Activated effector memory CD4-positive, alpha-beta T cell treated with Interleukin-2 at 50 U/mL for 16 hours (primary cell): ENCODE measurements around the gene CDO1.
"Not testable (repeated sequence)": the region's sequence is repeated elsewhere in the genome, so short reads cannot be mapped to it uniquely, and the experiment has no call there.

Source experiments
- DNase-seq: peaks from one replicate; pipeline ENCODE4 v3.0.0-alpha.2; 2020

Gene CDO1

DNA sequence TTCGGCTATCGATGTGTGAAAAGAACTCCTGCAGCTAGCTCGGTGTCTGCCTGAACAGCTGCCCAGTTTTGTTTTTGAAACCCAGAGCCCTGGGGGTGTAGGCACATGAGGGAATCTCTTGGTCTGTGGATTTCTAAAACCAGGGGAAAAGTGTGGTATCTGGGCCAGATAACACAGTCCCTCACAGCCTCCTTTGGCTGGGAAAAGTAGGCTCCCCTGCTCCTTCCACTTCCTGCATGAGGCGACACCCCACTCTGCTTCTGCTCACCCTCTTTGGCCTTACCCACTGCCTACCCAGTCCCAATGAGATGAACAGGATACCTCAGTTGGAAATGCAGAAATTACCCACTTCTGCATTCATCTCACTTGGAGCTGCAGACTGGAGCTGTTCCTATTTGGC, 9.5 kb upstream of the CDO1 start:
- DNase-seq: no peak

DNA sequence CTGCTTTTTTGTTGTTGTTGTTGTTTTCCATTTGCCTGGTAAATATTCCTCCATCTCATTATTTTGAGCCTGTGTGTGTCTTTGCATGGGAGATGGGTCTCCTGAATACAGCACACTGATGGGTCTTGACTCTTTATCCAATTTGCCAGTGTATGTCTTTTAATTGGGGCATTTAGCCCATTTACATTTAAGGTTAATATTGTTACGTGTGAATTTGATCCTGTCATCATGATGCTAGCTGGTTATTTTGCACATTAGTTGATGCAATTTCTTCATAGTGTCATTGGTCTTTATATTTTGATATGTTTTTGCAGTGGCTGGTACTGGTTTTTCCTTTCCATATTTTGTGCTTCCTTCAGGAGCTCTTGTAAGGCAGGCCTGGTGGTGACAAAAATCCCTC, 8.5 kb upstream of the CDO1 start:
- DNase-seq: not testable (repeated sequence)

GRCh38 chr5:115820846-115821245, 4.4 kb upstream of the CDO1 start:
- no peak for DNase-seq

DNA sequence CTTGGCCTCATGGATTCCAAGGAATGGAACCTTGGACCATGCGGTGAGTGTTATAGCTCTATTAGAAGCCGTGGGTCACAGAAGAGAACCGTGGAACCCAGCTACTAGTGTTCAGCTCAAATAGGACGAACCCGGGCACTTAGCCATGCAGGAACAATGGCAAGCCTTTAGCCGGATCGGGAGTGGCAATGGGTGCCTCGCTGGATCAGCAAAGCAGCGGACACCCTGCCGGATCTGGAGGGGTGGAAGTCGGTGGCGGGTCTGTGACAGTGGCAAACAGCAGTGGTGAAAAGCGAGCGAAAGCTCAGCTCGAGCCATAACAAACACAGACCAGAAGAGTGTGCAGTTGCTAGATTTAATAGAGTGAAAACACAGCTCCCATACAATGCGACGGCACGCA, 2.4 kb upstream of the CDO1 start:
- DNase-seq: no peak

DNA sequence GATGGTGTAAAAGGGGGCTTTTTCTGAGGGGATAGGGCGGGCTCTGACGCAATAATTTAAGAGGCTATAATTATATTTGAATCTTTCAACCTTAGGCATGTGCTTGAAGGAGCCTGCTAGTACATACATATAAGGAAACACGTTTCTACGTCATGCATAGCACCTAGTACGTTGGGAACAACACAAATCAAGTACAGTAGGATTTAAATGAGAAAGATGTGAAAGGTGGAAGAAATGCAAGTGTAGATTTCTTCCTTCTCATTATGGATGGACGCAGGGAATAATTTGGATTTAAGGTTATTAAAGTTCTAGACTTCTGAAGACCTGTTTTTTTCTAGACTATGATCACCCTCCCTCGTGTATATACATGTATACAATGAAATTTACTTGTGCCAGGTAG, 927 bp upstream of the CDO1 start:
- DNase-seq: no peak

DNA sequence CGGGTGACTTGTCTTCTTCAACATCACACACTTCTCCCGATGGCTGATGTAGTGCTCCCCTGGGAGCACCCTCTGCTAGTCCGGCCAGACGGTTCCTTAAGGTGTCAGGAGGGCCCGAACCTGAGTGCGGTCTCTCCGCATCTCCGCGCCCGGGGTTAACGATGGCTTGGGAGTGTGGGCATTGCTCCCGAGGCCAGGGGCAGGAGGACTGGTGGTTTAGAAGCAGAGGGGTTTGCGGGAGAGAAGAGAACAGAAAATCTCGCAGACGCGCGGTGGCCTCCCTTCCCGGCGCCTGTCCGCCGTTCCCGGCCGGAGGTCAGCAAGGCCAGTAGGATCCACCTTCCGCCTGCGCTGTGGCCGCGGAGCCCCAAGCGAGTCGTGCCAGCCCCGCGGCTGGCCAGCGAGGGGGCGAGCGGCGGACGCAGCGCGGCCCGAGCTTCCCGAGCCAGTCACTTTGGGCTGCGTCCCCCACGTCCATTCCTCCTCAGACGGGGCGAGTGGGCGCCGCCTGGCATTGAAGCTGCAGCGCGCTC, 700 bp downstream of the CDO1 start:
- no peak for DNase-seq

DNA sequence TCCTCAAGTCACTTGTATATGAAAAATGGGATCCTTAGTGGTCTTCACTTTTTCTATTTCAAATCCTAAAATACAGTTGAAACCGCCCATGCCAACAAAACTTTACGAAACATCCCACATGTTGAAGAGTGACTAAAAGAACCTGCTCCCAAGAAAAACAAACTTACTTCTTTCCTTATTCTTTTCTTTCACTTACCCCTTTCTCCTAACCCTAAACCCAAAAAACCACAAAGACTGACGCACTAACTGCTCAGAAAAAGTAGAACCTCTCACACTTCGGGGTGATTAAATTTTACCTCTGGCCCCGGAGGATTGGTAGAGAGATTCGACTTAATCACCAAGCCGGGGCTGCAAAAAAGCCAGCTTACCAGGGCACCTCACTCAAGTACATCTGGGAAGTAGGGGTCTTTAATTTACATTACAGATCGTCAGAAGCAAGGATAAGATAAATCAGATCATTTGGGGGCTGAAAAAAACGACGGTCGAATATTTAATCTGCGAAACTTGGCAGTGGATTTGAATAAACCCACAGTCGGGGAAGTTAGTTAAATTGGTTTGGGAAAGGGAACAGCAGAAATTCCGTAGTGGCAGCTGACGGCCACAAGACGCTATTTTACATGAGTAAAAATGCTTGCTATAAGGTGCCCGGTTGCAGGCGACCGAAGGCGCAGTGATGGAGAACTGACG, 1.3 kb downstream of the CDO1 start:
- no peak for DNase-seq

DNA sequence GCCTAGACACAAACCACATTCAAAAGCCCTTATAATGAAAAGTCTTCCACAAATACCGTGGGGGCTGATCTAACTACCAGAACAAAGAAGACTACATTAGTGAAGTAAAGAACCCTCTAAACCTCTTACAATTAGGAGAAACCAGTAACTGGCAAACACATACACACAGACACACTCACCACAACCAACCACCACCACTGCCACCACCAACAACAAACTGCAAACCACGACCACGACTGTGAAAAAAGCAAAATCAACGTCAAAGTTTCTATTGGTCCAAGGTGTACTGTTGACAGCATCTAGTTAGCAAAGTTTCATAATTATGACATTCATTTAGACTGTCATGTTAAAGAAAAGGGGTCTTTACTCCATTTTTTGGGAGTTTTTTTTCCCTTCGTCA, 2.7 kb downstream of the CDO1 start:
- no peak for DNase-seq

DNA sequence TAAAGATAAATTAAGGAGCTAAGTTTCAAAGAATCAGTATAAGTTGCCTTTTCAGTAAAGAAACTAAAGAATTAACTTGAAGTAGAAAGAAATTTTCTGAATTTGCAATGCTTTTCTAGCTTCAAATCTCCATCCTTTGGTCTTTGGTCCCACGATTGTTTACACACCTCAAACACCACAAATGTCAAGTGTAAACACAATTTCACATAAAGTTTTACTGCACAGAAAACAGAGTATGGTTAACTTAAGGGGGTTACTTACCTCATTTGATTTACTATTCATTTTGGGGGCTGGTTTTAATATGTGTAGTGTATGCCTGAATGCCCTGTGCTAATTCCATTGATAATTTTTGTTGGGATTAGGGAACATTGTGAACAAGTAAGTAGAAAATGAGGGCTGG, 4.1 kb downstream of the CDO1 start:
- DNase-seq: no peak

- DNase-seq: no peak
Measured at GRCh38 chr5:115811406-115811805, 5.1 kb downstream of the CDO1 start.

DNA sequence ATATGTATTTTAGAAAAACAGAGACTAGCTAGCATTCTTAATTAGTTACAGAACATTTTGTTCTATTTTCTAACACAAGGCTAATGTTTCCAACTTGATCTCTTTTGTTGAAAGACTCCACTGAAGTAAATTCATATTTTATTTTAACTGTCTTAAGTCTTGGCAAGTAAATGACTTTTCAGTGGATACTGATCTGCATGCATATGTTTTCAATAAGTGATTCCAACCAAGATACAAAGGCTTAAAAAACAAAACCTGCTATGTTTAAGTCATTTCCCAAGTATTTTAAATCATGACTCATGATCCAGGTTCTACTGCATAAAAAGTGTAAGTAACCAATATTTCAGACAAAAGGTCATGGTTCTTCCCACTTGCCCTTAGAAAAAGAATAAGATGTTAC, 5.7 kb downstream of the CDO1 start:
- no peak for DNase-seq

DNA sequence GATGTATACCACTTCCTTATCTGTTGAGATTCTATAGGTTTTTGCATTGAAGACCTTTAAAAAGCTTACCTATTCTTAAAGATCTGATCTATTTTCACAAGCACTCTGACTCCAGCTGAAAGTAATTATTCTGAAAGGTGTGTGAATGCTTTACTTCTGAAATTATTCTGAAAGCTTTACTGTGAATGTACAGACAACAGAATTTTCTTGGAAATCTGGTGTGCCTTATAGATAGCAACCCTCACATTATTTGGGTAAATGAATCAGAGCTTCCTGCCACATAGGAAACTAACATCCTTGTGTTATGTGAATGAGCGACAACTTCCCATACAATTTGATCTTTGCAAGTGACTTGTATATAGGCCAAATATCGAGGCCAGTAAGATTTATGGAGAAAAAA, 6.5 kb downstream of the CDO1 start:
- DNase-seq: no peak

GRCh38 chr5:115808066-115808465, 8.4 kb downstream of the CDO1 start:
- DNase-seq: not testable (repeated sequence)

GRCh38 chr5:115807654-115808052, 8.8 kb downstream of the CDO1 start:
- no peak for DNase-seq

DNA sequence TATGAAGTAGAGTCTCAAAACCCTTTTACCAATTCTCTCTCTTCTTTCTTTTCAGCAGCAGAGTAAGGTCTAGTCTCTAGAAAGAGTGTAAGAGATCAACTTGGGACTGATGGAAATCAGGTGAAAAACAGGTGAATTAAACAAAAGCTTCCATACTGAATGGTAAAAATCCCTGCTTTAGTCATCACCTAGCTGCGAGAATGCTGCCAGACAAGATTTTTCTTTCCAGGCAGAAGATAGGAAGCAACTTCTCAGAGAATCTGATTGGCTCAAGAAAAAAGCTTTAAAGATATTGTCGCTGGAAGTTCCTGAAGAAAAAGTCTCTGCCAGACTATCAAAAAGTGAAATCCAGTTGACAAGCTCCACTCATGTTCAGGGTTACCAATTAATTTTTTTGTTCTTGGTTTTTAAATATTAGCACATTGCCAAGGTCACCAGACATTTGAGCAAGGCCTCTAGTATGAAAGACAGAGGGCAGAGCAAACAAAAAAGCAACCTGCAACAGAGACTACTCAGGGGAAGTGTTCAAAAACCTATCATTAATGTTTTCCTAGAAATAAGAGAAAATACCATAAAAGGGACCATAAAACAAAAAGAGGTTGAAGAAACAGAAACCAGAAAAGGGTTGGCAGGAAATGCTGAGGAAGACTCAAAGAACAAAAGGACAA, 9.3 kb downstream of the CDO1 start:
- no peak for DNase-seq

DNA sequence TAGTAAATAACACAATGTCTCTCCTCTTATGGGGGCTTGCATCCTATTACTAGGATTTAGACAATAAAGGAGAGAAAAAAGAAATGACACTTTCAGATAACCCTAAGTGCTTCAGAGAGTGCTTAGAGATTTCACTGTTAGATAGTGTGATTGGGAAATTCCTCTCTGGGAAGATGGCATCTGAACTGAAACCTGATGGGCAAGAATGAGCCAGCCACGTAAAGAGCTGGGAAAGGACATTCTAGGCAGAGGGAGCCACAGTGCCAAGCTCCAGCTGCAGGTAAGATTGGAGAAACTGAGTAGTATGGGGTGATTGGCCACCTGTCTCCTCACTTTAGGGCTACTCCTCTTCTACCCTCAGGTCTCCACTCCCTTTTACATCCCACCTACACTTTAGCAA, 14.5 kb downstream of the CDO1 start:
- no peak for DNase-seq

DNA sequence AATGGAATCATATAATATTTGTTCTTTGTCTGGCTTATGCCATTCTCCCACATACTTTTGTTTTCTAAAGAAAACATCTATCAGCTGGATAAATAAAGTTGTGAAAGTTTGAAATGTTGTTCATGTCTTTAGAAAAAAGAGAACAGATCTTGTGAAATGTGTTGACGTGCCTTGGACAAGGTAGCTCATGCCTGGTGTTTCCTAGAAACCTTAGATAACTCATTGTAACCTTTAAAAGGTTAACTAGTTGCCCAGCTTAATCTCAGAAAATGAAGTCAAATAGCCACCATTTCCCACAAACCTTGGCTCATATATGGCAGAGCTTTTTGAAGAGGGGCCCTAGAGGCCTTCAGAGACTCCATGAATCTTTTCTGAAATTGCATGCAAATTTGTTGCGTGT, 15.3 kb downstream of the CDO1 start:
- DNase-seq: no peak

DNA sequence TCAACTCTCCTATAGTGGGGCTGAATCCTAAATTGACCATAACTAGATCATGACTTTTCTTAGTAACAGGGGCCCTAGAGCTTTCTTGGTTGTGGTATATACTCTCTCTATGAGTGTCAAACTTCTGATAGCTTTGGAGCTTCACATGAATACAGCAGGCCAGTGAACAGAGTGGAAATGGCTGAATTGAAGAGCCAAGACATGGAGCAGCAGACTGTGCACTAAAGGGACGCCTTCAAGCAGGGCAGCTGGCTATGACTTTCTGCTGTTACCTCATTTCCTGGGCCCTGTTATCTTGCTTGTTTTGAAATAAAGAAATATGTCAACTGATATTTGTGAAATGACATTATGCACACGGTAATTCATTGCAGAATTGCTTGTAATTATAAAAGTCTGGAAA, 16.4 kb downstream of the CDO1 start:
- DNase-seq: no peak

- no peak for DNase-seq
Measured at GRCh38 chr5:115798252-115798651, 18.2 kb downstream of the CDO1 start.

DNA sequence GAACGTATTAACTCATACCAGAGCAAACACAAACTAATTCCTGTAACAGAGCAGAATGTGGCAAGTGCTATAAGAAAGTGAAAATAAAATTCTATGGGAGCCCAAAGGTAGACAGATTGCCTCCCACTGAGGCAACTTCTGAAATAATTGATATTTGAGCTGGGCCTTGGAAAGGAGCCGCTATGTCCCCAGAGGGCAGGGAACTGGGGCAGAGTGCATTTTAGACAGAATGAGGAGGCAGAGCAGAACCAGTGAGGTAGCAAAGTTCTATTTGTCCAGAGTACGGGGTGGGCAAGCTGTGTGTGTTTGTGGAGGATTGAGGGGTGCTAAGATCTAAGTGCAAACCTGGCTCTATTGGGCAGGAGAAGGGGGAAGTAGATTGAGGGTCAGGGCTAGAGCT, 19.8 kb downstream of the CDO1 start:
- DNase-seq: no peak

GRCh38 chr5:115795700-115796099, 20.8 kb downstream of the CDO1 start:
- DNase-seq: no peak

- no peak for DNase-seq
Measured at GRCh38 chr5:115788440-115788839, 28.0 kb downstream of the CDO1 start.

GRCh38 chr5:115787426-115787825, 29.0 kb downstream of the CDO1 start:
- DNase-seq: no peak

- DNase-seq: no peak
Measured at GRCh38 chr5:115785381-115786065, 30.9 kb downstream of the CDO1 start.
